Measurements from ENCODE around the gene ROR2. TPM values are rescaled to one million over a fixed set of nuclear protein-coding genes. Genes with fewer than 3 reads are reported as not detected.

The ROR2 gene
- total RNA-seq, 4 donors from 2014 or later: 0.19 to 1.7 (median 0.38) TPM

DNA sequence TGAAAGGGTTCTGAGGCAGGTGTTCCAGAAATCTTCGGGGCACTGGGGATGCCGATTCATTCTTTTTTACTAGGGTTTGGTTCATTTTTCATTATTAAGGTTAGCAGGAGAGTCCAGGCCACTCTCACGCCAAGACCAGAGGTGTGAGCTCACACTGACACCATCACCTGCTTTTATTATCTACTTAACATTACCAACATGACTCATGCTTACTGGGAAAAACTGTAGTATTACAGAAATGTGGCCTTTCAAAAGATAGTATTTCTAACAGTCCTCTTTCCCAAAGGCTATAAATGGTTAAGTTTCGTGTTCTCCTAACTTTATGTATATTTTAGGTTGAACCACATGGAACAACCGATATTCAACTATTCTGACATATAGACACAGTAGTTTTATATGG, 222.1 kb downstream of the ROR2 start:
- TF ChIP-seq, protein P1, sequence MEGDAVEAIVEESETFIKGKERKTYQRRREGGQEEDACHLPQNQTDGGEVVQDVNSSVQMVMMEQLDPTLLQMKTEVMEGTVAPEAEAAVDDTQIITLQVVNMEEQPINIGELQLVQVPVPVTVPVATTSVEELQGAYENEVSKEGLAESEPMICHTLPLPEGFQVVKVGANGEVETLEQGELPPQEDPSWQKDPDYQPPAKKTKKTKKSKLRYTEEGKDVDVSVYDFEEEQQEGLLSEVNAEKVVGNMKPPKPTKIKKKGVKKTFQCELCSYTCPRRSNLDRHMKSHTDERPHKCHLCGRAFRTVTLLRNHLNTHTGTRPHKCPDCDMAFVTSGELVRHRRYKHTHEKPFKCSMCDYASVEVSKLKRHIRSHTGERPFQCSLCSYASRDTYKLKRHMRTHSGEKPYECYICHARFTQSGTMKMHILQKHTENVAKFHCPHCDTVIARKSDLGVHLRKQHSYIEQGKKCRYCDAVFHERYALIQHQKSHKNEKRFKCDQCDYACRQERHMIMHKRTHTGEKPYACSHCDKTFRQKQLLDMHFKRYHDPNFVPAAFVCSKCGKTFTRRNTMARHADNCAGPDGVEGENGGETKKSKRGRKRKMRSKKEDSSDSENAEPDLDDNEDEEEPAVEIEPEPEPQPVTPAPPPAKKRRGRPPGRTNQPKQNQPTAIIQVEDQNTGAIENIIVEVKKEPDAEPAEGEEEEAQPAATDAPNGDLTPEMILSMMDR (IDR thresholded peaks at IDR 0.05; ENCODE audit: low read depth): no peak

DNA sequence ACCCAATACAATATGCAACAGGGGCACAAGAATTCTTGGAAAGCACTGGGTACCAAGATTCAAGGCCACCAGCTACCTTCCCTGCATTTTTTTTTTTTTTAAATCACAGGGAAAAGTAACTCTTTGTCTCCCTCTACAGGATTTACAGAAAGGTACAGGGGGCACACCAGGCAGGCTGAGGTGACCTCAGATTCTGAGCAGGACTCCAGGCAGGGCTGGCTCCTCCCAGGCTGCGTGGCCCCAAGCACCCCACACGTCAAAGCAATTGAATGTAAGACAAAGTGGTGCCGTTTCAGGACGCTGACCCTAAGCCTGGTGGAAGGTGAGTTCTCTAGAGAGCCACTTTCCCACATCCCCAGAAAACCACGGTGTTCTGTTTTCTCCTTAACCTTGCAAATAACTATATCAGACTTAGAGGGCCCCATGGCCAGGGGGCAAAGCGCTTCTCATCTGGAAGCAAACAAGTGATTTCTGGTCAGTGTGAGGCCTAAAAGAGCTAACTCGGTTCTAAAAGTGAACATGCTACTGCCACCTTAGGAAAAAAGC, 222.6 kb downstream of the ROR2 start:
- TF ChIP-seq, protein P1 (IDR thresholded peaks at IDR 0.05; ENCODE audit: low read depth): no peak

DNA sequence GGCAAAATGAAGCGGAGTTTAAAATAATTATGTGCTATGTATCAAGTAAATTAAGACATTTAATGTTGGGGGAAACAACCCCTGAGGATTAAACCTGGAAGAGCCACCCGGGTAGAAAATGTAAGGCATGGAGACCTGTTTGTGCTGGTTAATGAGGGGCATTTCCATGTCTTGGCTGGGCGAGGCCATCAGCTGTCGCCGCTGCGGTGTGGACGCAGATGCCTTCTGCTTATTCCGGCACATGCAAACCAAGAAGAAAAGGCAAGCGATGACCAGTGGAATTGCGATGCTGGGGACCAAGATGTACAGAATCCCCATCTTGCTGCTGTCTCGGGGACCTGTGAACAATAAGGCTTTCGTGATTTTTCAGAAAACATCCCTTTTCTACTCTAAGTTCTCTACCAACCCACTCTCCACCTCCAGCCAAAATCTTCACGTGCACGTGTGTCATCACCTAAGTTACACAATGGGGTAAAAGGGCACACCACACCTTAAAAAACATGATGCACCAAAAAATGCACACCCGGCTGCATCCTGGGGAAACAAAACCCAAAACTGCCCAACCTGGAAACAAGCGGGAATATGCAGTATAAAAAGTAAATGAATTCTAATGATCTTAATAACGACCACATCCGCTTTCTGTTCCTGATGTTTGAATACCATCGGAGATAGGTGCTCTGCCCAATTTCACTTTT, 223.5 kb downstream of the ROR2 start:
- TF ChIP-seq, protein P1 (IDR thresholded peaks at IDR 0.05; ENCODE audit: low read depth): no peak

DNA sequence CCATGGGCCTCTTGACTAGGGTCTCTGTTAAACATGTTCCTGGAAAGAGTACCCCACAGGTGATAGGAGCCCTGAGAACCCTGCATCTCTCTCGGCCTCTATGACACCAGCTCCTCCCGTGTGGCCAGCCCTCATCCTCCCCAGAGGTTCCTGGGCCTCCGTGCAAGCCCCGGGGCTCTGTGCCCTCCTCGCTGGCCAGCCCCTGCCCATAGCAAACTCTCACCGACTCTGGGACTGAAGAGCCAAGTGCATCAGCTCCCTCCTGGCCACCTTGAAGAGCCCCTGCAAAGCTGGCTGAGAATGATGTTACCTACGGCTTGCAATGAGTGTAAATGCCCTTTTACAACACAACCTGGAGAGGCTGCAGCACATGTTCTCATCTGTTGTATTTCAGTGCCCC, 224.4 kb downstream of the ROR2 start:
- TF ChIP-seq, protein P1 (IDR thresholded peaks at IDR 0.05; ENCODE audit: low read depth): no peak

DNA sequence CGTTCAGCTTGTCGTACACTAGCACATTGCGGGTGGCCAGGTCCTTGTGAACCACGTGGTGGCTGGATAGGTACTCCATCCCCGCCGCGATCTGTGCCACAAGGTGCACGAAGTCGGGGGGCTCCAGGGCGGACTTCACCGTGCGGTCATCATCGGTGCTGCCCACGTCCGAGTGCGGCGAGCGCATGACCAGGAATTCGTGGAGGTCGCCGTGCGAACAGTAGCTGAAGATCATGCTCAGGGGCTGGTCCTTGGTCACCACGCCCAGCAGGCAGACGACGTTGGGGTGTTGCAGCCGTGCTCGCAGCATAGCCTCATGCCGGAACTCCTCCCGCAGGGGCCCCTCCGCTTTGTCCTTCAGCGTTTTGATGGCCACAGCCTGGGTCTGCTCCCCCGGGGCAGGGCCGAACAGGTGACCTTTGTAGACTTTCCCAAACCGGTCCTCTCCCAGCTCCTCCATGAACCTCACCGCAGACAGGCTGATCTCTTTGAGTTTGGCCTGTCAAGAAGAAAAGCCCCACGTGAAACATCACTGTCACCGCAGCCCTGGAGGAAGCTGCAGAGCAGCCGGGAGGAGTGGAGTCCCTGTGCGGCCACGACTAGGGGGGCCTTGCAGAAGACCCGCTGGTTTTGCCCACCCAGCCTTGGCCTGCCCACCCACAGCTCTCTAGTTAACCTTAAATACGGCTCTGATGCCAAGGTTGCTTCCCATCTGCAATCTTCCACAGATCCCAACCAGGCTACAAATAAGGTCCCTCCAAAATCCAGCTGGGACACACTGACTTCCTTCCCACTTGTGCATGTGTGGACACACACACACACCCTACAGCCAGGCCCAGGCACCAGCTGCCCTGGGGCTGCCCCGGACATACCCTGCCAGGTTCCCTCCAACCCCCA, 225.2 kb downstream of the ROR2 start:
- TF ChIP-seq, protein P1 (IDR thresholded peaks at IDR 0.05; ENCODE audit: low read depth): no peak

DNA sequence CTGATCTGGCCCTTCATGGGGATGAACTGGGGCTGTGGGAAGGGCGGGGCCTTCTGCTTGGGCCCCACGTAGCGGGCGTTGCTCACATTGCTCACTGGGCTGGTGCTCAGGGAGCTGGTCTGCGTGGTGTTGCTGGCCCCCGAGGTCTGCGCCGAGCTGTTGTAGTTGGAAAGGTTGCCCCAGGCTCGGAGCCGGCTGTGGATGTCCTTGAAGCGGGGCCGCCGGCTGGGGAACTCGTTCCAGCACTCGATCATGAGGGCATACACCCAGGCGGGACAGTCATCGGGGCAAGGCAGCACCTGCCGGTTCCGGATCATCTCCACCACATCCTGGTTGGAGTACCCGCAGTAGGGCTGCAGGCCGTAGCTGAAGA, 226.0 kb downstream of the ROR2 start:
- TF ChIP-seq, protein P1 (IDR thresholded peaks at IDR 0.05; ENCODE audit: low read depth): no peak
